ENCODE measurements around the gene CPHXL2.
A peak's percentile ranks its signal among the peaks of the same experiment; 100 is the strongest.

CPHXL2 gene

DNA sequence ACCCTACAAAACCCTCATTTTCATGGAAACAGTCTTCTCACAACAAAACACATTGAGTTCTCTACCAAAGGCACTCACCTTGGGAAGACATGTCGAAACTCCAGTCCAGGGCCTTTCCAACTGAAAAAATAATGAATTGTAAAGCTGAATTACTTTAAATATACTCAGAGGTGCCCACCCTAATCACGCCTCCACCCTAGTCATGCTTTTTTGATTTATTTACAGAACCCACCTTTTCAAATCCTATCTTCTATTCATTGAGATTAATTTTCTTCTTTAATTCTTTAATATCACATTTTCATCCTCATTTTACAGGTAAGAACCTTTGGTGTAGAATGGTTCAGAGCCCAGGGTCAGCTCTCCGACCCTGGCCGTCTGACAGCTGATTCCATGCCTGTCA lies at the start of gene CPHXL2:
Gene CPHXL2 (minus strand): TSS at position 101 of the 400 bp plus-strand sequence. CDS start 10 bp downstream, at position 91.
- no peak for DNase-seq (ENCODE audit: low read depth in 2 of 3, low spot score in 1 of 3)

DNA sequence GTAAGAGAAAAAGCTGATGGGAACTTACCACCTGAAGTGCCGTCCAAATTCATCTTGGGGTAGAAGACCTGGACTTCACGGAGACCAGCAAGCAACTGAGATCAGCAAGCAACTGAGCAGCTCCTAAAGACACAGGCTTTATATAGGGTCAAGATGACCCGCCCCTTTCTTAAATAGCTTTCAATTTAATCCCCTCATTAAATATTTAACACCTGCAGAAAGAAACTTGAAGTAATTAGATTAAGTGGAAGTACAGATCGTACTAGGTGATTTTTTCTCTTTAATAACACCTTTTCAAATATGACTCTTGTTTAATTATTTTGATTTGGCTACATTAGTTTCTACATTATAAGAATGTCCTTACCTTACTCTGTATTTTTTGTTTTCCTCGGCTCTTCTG lies 49.6 kb upstream of the CPHXL2 start, which contains the start of gene CPHXL:
Gene CPHXL (minus strand): TSS at position 101 of the 400 bp plus-strand sequence. CDS start 48 bp downstream, at position 53.
- no peak for DNase-seq (ENCODE audit: low read depth in 2 of 3, low spot score in 1 of 3)

DNA sequence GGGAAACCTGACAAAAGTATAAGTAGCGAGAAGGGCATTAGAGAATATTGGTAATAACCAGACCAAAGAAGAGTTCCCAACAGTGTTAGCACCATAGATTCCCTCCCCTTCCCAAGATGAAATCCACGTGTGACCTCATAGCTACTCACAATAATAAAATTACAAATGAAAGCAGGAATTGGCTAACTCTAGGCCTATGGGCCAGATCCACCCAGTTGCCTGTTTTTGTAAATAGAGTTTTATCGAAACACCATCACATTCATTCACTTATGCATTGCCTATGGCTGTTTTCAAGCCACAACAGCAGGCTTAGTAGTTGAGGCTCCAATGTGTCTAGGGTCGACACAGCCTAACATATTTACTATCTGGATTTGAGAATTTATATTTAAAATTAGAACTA lies 41.6 kb upstream of the CPHXL2 start:
- DNase-seq (ENCODE audit: low read depth in 2 of 3, low spot score in 1 of 3), result no peak

DNA sequence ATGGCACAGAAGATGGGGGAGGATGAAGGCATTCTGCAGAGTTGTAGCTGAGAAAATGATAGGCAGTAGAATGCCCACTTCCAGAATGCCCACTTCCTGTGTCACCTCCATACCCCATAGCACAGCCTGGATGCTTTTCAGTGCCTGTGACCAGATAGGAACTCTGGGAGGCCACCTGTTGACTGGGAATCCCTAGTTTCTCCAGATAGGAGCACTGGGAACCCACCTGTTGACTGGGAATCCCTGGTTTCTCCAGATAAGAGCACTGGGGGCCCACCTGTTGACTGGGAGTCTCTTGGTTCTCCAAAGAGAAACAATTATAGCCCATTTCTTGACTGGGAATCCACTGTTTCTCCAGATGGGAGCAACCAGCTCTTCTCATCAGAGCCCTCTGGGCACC lies 37.9 kb upstream of the CPHXL2 start:
- no peak for DNase-seq (ENCODE audit: low read depth in 2 of 3, low spot score in 1 of 3)

DNA sequence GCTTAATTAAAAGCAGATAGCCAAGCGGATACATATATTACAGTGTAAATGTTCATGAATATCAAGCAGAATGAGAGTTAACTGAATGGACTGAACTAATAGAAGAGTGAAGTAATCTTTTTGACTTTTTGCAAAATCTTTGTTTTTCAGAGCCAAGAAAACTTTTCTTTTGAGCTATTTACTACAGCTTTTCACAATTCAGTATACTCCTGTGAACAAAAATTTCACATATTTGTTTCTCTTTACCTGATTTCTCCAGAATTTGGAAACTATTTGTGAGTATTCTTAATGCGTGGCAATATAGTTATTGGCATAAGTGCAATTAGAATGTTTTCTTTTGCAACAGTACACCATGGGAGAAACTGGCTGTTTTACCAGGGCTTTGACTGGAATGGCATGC lies 33.5 kb upstream of the CPHXL2 start:
- no peak for DNase-seq (ENCODE audit: low read depth in 2 of 3, low spot score in 1 of 3)

DNA sequence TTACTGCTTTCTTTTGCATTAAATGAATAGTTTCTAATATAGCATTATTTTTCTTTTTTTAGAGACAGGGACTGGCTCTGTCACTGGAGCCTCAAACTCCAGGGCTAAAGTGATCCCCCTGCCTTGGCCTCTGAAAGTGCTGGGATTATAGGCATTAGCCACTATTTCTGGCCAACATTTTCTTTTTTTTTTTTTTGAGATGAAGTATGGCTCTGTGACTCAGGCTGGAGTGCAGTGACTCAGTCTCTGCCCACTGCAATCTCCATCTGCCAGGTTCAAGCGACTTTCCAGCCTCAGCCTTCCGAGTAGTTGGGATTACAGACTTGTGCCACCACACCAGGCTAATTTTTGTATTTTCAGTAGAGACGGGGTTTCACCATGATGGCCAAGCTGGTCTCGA lies 26.5 kb upstream of the CPHXL2 start:
- no peak for DNase-seq (ENCODE audit: low read depth in 2 of 3, low spot score in 1 of 3)

DNA sequence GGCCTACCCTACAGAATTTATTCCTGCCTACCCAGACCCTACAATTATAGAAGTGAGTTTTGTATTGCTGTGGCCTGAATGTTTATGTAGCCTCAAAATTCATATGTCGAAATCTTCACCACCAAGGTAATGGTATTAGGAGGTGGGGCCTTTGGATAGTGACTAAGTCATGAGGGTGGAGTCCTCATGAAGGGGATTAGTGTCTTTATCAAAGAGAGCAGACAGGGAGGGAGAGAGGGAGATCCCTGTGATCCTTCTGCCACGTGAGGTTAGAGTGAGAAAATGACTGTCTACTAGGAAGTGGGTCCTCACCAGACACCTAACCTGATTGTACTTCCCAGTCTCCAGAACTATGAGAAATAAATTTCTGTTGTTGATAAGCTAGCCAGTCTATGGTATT lies 25.4 kb upstream of the CPHXL2 start:
- DNase-seq (ENCODE audit: low read depth in 2 of 3, low spot score in 1 of 3), result no peak

DNA sequence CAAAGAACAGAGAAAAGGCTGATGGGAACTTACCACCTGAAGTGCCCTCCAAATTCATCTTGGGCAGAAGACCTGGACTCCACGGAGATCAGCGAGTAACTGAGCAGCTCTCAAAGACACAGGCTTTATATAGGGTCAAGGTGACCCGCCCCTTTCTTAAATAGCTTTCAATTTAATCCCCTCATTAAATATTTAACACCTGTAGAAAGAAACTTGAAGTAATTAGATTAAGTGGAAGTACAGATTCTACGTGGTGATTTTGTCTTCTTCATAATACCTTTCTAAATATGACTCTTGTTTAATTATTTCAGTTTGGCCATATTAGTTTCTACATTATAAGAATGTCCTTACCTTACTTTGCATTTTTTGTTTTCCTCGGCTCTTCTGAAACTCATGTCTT lies 24.6 kb upstream of the CPHXL2 start, which contains the start of gene DUXB:
Gene DUXB (minus strand): TSS at position 101 of the 400 bp plus-strand sequence. CDS start 43 bp downstream, at position 58.
- no peak for DNase-seq (ENCODE audit: low read depth in 2 of 3, low spot score in 1 of 3)

DNA sequence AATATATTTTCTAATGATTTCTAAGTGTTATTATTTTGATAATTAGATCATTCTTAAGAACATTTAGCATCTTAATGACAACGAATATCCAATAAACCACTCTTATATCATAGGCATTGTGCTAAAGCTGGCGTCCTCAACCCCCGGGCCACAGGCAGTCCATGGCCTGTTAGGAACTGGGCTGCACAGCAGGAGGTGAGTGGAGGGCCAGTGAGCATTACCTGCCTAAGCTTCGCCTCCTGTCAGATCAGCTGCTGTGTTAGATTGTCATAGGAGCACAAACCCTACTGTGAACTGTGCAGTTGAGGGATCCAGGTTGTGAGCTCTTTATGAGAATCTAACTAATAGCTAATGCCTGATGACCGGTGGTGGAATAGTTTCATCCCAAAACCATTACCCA lies 20.8 kb upstream of the CPHXL2 start:
- no peak for DNase-seq (ENCODE audit: low read depth in 2 of 3, low spot score in 1 of 3)

DNA sequence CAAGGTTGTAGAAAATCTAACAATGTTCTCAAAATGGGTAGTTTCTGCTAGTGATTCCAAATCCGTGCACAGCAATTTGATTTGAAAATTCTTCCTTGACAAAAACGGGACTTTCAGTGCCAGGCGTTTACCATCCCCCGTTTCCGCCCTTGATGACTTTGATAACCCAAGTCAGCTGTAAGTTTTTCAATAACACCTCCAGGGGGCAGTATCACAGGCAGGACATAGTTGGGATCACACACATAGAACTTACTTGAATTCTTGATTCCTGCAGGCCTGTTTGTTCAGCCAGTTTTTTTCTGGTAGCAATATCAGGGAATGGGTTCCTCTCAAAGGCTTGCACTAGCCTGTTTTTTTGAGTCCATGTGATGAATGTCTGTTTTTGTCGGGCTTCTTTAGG lies 18.9 kb upstream of the CPHXL2 start:
- DNase-seq (ENCODE audit: low read depth in 2 of 3, low spot score in 1 of 3), result no peak

DNA sequence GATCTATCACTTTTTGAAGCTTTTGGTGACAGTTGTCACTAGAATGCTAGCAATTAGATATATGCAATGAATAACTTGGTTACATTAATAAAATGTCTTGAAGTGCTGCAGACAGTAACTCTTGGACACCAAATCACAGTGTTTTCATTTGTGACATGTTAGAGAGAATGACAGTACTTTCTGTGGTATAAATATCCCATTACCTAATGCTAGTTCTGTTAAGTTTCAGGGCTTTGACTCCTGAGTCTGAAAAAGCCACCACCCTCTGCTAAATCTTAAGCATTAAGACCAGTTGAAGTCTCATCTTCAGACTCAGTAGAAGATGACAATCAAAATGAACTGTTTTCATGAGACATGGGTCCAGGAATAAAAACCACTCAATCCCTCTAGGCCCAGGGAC lies 10.6 kb upstream of the CPHXL2 start:
- DNase-seq (ENCODE audit: low read depth in 2 of 3, low spot score in 1 of 3), result no peak

DNA sequence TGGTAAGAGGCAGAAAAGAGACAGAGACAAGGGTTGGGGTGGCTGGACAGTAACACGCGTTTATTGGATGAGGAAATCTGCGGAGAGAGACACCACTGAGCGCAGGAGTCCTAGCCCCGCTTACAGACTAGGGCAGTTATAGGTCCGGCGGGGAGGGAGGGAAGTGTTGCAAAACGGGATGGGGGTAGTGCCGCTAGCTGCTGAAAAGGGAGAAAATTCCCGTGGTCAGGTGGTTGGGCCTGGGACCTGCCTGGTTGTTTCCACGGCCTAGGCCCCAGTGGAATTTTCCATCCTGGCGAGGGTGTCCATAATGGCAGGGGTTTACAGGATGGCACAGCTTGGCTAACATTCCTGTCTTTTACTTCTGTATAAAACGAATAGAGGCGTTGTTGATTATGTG lies 5.5 kb upstream of the CPHXL2 start:
- DNase-seq (ENCODE audit: low read depth in 2 of 3, low spot score in 1 of 3), result no peak

DNA sequence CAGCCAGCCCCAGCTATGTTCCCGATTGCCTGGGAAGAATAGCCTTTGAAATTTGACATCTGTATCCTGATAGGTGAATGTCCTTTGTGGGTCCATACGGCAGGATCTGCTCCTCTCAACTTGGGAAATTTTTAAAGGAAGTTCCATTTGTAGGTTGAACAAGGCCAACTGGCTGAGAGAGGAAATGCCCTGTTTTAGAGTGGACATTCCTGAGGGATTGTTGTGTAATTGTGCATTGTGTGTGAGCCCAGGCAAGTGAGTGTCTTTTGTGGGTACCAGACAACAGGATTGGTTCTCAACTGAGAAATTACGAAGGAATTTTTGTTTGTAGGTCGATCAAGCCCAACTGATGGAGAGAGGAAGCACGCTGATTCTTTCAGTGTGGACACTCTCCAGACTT lies 2.6 kb upstream of the CPHXL2 start:
- DNase-seq (ENCODE audit: low read depth in 2 of 3, low spot score in 1 of 3), result no peak

DNA sequence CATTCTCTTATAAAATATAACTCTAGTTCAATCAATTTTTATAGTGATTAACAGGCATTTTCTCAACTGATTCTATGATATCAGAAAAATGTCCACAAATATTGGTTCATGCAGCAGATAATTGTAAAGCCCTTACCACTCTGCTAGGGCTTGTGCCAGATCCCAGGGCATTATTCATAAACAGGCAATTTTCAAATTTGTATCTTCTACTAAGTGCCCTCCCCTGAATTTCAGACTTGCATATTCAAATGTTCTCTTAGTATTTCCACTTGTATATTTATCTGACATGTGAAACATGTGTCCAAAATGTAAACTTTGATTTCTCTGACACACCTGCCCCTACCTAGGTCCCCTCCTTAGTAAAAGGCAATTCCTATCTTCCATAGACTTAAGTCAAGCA lies 9.3 kb downstream of the CPHXL2 start:
- DNase-seq (ENCODE audit: low read depth in 2 of 3, low spot score in 1 of 3), result no peak

DNA sequence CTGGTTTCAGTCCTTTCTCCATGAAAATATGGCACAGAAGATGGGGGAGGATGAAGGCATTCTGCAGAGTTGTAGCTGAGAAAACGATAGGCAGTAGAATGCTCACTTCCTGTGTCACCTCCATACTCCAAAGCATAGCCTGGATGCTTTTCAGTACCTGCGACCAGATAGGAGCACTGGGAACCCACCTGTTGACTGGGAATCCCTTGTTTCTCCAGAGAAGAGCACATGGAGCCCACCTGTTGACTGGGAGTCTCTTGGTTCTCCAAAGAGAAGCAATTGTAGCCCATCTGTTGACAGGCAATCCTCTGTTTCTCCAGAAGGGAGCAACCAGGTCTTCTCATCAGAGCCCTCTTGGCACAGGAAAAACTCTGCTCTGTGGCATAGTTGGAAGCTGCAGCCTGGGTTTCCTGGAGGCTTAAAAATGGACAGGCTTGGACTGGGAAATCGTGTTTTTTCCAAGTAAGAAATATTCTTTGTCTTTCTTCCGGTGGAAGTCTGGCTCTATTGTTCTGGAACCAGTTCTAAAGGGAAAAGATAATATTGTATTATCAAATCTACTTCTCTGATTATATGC lies 16.0 kb downstream of the CPHXL2 start:
- no peak for DNase-seq (ENCODE audit: low read depth in 2 of 3, low spot score in 1 of 3)

DNA sequence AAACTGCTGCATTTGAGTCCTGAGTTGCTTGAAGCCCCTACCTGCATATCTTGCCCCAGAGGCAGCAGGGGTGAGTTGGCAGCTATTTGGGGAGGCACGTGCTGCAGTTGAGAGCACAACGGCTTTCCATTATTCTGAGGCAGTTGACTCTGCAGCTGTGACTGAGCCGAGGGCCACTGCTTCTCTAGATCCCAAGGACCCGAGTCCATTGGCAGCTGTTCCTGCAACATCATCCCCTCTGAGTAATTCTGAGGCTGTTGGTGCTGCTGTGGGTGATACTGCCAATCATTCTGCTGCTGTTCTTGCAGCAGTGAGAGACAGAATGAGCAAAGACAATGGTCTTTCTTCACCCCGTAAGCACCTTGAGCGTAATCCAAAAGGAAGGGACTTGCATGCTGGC lies 16.5 kb downstream of the CPHXL2 start:
- DNase-seq (ENCODE audit: low read depth in 2 of 3, low spot score in 1 of 3), result no peak

DNA sequence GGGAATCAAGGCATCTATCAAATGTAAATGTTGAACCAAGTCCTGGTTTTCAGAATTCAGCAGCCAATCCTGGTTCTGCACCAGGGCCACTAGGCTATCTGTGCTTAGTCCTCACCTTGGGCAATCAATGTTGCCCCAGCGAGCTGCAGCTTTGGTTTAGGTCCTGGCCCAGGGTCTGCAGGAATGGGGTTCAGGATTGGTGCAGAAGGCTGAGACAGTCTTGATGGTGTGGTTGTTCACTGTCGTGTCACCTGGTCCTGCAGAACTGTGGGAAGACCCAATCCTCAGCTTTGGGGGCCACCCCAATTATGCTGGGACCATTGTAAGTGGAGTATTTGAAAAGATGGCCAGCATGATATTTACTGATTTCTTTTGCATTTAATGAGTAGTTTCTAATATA lies 18.6 kb downstream of the CPHXL2 start:
- no peak for DNase-seq (ENCODE audit: low read depth in 2 of 3, low spot score in 1 of 3)

DNA sequence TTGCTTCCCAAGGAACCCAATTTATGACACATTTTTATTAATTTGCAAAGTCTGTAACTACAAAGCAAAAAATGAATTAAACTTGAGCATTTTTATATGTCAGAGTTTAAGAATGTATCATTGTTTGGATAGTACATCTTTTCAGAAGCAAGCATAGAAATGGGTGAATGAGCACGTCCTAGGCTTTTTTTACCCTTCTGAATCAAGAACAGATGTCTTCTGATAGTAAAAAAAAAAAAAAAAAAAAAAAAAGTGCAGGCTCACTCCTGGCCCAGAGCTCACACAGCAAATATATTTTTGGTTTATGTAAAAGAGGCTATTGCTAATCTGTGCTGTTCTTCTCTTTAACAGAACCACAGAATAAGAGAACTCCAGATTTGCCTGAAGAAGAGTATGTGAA lies 22.9 kb downstream of the CPHXL2 start:
- DNase-seq (ENCODE audit: low read depth in 2 of 3, low spot score in 1 of 3), result no peak

DNA sequence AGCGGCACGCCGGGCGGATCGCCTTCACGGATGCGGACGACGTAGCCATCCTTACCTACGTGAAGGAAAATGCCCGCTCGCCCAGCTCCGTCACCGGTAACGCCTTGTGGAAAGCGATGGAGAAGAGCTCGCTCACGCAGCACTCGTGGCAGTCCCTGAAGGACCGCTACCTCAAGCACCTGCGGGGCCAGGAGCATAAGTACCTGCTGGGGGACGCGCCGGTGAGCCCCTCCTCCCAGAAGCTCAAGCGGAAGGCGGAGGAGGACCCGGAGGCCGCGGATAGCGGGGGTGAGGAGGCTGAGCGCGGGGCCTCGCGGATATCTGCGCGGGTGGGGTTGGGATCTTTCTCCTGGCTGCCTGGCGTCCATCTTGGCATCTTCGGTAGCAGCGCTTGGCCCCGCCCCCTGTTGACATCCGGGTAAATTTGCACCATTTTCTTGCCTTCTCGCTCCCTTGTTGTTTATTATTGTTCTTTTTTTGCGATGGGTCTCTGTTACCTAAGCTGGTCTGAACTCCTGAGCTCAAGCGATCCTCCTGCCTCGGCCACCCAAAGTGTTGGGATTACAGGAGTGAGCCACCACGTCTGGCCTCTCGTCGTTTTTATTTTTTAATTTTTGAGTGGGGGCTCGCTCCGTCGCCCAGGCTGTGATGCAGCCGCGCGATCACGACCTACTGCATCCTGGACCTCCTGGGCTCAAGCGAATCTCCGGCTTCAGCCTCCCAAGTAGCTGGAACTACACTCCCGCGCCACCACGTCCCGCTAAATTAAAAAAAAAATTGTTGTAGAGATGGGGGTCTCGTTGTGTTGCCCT lies 28.3 kb downstream of the CPHXL2 start:
- DNase-seq (ENCODE audit: low read depth in 2 of 3, low spot score in 1 of 3), result peak; percentile 67 to 81 (median 80)

DNA sequence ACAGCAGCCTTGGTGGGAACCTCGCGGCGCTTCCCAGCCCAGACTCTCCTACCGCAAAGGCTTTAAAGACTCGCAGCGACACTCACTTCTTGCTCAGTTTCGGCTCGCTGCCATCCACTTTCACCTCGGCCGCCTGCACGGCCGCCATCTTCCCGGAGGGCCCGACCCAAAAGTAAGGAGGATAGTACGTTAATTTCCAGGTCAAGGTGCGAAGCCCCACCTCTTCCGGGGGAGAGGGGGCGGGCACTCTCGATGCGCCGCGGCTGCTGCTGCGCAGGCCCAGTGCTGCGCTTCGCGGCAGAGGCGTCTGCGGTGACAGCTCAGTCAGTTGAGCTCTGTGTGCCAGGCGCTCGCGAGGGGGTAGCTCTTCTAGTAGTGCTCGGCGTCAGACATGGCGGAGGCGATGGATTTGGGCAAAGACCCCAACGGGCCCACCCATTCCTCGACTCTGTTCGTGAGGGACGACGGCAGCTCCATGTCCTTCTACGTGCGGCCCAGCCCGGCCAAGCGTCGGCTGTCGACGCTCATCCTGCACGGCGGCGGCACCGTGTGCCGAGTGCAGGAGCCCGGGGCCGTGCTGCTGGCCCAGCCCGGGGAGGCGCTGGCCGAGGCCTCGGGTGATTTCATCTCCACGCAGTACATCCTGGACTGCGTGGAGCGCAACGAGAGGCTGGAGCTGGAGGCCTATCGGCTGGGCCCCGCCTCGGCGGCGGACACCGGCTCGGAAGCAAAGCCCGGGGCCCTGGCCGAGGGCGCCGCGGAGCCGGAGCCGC lies 29.1 kb downstream of the CPHXL2 start, which contains the start of the genes KARS1 and TERF2IP:
Gene KARS1 (minus strand): TSS at position 174 of the 773 bp plus-strand sequence. CDS start 26 bp downstream, at position 148.
Gene TERF2IP (plus strand): TSS at position 282 of the 773 bp plus-strand sequence. CDS start 110 bp downstream, at position 392.
- DNase-seq (ENCODE audit: low read depth in 2 of 3, low spot score in 1 of 3), result peak; percentile 87 to 92 (median 92)

DNA sequence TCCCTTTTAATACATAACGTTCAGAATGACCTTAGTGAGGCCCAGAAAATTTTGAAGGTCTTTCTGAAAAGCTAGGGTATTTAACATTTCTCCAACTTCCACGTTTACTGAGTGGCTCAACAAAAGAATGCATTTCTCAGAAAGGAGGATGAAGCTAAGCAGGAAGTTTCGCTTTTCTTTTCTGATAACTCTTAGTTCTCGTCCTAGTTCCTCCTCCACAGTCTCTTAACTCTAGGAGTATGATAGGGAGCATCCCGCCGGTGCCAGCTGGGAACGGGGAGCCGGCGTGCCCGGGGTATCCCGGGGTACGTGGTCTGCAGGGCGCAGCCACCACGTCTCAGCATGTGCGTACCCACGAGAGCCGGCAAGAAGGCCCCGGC lies 29.7 kb downstream of the CPHXL2 start:
- DNase-seq (ENCODE audit: low read depth in 2 of 3, low spot score in 1 of 3), result no peak
